Inferior parietal cortex (tissue), 1 donor: ENCODE measurements around the gene PYCARD.
"Not testable (repeated sequence)": the region's sequence is repeated elsewhere in the genome, so short reads cannot be mapped to it uniquely, and the experiment has no call there.

ENCODE experiments used
- DNase-seq: peaks from one replicate; pipeline ENCODE4 v3.0.0-alpha.2; 2016; ENCODE audit errors: extremely low spot score

PYCARD gene

DNA sequence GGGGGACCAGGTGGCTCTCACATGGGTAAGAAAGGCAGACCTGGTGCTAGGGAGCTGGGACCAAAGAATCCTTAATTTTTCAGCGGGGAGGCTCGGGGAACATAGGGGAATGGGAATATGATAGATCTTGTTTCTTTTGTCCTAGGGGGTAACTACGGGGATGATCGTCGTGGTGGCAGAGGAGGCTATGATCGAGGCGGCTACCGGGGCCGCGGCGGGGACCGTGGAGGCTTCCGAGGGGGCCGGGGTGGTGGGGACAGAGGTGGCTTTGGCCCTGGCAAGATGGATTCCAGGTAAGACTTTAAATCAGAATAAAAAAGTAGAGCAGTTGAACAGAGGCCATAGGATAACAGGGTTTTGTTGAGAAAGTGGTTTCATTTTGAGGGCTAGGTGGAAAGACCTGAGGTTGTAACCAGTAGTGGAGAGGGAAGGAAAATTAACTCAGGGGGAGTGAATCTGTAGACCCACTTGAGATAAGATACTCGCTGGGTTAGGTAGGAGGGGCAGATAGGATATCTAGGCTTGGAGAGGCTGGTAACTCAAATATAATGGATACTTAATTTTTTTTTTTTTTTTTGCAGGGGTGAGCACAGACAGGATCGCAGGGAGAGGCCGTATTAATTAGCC is 11.6 kb downstream of the PYCARD start:
- no peak for DNase-seq

DNA sequence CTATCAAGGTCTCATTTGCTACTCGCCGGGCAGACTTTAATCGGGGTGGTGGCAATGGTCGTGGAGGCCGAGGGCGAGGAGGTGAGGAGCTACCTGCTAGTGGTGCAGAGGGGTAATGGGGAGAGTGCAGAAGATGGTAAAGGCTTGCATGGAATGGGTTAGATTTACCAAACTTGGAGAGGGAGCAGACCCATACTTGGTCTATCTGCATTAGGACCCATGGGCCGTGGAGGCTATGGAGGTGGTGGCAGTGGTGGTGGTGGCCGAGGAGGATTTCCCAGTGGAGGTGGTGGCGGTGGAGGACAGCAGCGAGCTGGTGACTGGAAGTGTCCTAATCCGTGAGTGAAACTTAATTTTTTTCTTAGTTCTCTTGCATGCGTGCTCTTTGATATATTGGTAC is 12.5 kb downstream of the PYCARD start:
- DNase-seq = no peak

DNA sequence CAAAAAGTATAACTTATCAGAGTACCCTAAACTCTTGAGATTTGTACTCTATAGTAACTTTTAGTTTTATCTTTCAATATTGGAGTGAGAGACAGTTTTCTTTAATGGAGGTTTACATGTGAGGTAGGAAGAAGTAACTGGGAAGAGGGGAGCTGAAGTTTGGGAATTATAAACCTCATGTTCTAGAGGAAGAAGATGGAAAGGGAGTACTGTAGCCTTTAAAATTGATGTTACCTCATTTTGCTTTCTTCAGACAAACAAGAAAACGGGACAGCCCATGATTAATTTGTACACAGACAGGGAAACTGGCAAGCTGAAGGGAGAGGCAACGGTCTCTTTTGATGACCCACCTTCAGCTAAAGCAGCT is 13.2 kb downstream of the PYCARD start:
- DNase-seq = no peak

DNA sequence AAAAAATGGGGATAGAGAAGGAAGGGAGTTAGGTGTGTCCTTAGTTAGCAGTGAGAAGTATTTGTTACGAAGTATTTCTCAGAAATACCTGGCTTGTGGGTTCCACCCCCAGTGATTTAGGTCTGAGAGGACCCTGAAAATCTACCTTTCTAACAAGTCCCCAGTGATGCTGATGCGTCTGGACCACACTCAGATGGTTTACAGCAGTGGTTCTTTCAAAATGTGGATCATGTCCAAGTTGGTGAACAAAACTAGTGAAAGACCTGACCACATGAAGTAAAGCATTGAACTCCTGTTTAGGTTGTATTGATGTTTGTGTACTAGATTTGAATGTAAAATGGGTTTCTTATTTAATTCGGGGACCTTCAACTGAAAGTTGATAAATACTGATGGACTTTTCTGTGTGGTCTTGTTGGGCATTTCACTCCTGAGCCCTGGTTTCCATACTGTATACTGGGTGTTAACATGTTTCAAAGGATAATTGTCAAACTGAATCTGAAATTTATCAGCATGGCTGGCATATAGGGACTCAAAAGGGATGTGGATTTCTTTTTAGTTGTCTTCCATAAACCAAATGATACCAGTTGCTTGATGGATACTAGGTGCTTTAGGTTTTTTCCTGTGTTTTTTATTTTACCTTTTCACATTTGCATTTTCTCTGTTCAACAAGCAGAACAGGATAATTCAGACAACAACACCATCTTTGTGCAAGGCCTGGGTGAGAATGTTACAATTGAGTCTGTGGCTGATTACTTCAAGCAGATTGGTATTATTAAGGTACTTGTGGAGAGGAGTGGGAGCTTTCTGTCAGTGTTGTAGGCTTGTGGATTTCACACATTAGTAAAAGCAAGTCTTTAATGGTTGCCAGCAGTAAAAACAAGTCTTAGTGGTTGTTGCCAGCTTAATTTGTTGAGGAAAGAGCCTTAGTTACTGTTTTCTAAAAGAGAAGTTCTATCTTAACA is 13.8 kb downstream of the PYCARD start:
- no peak for DNase-seq

DNA sequence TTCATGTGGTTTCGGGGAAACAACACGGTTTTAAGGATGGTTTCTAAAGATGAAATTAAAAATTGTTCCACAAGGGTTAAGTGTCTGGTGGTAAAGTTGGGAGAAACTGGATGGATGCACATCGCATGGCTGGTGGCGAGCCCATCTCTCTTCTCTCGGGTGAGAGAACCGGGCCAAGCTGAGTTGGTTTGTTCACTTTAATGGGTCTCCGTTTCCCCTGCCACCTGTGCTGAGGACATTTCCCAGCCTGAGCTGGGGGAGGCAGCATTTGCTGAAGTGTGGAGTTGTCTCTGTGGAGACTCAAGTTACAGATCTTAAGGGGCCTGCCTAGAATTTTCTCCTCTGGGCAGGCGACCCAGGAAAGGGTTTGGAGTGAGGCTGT is 14.8 kb downstream of the PYCARD start:
- DNase-seq = no peak

DNA sequence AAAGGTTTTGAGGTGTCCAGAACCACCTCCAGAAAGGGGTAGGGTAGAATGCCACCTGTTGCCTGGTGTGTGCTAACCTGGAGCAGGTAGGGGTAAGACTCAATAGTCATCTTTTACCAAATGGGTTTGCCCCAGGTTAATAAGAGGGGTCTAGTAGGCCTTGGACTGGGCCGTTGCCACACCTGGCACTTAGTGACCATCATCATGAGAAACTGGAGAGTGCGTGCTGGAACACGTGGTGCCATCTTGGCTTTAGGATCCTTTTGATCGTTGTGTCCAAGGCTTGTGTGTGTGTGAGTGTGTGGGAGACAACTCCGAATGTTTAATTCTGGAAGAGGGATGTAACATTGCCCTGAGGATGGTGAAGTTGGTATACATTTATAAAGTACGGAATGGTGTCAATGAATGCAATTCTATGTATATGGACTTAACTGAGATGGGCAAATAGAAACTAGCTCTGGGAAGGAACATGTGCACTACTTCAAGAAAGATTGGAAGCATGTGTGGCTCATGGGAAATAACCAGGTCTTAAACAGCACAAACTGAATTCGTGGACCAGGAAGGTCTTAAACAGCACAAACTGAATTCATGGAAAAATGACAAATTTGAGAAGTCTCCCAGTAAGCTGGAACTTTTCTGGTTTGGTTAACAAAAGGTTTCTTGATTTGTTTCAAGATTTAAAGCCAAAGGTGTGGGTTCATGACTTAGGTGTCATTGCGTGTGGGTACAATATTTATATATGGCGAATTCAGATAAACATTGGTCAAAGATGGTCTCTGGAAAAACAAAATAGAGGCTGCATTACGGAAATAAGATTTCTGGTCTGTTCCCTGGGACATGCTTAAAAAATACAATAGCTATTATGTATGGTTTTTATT is 15.4 kb downstream of the PYCARD start:
- no peak for DNase-seq

DNA sequence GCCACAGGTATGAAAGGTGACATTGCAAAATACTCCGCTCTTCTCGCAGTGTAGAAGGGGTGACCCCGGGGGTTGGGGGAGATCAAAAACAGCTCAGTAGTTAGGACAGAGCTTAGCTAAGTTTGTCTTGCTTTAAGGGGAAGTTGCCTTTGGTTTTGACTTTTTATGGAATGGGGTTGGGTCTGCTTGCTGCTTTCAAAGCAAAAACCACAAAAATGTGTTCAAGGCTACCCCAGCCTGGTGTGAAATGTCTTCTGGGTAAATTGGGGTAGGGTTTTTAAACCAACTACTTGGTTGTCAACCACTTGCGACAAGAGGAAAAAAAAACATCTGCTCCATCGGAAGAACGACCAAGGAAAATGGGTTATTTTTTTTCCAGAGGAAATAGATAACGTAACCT is 16.4 kb downstream of the PYCARD start:
- DNase-seq = no peak

DNA sequence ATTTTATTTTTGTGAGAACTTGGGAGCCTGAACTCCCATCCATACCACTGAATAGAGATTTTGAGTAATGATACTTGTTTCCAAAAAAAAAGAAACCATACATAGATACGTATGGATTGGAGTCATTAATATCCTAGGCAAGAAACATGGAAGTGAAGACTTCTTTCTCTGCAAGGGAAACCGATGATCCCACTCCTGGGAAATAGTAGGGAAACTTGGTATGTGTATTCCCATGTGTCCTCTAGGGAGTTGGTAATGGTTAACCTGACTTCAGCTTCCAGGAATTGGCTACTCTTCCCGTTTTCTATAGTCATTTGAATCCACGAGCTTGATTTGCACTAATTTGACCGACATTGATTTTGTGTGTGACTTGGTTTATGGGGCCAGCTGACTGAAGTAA is 17.2 kb downstream of the PYCARD start:
- DNase-seq = no peak

DNA sequence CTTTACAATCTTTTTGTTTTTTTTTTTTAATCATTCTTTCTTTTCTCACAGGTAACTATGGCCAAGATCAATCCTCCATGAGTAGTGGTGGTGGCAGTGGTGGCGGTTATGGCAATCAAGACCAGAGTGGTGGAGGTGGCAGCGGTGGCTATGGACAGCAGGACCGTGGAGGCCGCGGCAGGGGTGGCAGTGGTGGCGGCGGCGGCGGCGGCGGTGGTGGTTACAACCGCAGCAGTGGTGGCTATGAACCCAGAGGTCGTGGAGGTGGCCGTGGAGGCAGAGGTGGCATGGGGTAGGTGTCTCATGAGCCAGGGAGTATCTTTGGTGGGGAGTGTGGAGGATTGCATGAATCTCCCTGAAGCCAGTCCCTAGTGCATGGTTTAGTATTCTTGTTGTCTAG is 17.7 kb downstream of the PYCARD start:
- DNase-seq = no peak

DNA sequence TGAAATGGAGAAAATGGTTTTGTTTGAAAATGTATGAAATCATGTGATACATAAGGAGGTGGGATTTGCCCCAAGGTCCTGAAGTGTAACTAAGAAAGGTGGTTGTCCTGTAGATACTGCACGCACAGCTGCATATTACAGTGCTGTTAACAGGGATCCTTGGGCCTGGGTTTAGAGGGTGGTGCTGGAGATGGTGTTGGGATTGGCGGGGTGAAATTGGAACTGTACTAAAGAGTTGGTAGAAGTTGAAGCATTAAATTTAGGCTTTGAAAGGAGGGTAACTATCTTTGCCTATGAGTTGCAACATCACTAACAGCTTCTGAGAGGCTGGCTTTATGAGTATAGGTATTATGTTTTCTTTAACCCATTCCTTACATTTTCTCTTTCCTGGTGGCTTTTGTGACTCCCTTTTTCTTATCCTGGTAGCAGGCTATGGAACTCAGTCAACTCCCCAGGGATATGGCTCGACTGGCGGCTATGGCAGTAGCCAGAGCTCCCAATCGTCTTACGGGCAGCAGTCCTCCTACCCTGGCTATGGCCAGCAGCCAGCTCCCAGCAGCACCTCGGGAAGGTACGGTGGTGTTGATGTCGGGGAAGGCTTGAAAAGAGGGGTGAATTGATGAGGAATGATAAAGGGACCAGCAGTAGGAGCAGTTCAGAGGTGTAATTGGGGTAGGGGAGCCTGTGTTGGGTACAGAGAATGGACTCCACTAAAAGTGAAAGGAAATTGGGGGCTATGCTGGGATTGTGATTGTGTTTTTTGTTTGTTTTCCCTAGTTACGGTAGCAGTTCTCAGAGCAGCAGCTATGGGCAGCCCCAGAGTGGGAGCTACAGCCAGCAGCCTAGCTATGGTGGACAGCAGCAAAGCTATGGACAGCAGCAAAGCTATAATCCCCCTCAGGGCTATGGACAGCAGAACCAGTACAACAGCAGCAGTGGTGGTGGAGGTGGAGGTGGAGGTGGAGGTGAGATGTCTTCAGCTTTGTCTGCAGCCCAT is 18.8 kb downstream of the PYCARD start:
- DNase-seq = no peak

DNA sequence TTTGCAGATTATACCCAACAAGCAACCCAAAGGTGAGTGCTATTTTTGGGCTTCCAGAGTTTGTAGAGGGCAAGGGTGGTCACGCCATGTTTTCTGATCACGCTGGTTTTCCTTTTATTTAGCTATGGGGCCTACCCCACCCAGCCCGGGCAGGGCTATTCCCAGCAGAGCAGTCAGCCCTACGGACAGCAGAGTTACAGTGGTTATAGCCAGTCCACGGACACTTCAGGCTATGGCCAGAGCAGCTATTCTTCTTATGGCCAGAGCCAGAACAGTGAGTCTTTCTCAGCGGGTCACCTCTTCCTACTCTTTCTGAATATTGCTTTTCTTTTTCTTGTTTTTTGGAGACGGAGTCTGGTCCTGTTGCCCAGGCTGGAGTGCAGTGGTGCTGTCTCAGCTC is 20.2 kb downstream of the PYCARD start:
- no peak for DNase-seq

DNA sequence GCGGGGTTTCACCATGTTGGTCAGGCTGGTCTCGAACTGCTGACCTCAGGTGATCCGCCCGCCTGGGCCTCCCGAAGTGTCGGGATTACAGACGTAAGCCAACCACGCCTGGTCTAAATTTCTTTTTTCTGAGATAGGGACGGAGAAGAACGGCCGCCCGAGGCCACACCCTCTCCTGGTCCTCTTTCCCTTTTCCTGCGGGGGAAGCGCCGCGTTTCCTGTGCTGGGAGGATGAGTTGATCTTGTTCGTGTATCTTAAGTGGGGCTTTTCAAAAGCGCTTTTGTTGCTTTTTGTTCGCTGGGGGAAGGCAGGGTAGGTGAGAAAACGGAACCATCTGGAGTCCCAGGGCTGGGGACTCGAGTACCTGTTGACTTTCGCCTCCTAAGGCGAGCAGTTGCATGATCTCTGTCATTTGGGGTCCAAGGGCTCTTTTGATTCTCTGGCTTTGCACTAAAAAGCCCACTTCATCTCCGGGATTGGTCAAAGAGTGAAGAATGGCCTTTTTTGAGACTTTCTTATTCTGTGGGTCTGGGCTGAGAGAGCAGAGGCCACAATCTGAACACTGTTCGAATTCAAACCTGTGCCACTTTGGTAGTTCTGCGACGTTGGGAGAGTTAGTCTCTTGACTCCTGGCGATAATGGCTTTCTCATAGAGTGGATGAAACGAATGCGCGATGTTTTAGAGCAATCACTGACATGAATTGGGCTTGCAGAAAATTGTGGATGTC is 21.3 kb downstream of the PYCARD start:
- no peak for DNase-seq

DNA sequence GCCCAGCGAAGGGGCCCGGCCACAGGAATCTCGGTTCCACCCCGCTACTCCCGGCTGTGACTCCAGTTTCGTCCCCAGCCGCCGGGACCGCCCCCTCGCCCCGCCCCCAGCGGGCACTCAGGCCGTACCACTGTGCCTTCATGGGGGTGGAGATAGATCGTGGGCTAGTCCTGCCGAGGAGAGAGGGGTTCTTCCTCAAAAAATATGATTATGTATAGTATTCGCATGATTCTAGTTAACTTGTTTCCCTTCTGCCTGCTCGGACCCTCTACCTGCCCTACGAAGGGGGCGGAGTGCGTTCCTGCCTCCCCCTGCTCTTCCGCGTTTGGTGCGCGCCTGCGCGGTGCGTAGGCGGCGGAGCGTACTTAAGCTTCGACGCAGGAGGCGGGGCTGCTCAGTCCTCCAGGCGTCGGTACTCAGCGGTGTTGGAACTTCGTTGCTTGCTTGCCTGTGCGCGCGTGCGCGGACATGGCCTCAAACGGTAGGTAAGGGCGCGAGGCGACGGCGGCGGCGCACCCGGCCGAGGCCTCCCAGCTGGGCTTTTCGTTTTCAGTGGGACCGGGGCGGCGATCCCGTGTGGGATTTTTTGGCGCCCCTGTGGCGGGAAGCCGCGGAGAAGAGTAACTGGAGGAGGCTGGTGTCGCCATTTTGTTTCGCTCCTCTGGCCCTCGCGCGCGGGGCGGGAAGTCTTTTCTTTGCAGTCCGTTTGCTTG is 22.7 kb downstream of the PYCARD start, which contains the start of gene FUS:
Gene FUS, plus strand, starts transcription at position 393 of the 713 bp plus-strand sequence. Its CDS starts 76 bp downstream, at position 469.
- DNase-seq = peak; percentile 92

DNA sequence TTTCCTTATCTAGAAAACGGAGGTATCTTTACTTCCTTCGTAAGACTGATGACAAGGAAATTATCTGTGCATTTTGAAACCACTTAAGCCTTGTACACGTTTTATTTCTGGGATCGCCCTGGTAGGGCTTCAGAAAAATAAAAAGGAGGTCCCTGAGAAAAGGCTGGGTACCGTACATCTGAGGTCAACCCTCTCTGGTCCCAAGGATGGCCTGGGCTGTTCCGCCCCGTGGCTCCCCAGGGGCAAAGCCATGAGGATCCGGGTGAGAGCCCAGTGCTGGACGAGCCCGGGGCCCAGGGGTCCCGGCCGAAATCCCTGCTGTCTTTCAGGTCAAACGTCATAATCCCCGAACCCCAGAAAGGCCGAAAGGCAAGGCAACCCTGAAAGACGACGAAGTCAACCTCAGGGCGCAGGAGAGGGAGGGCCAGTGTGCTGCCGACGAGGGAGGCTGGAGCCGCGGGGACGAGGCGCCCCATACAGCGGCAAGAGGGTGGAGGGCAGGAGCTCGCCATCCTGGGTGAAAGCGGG is 23.3 kb downstream of the PYCARD start:
- DNase-seq = no peak

DNA sequence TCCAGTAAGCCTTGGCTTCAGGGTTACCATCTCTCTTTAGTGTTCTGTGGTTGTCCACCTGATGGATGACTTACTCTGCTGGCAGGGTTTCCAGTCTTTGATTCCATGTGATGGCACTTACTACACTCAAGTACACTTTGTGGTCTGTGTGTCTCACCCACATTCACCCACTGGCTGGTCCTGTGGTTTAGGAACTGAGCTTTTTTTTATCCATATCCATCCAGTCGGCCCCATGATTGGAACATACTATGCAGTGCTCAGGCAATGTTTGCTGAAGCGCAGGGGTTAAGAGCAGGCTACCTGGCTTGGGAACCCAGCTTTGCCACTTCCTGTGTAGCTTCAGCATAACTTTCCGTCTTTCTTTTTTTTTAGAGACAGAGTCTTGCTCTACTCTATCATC is 25.4 kb downstream of the PYCARD start:
- no peak for DNase-seq

DNA sequence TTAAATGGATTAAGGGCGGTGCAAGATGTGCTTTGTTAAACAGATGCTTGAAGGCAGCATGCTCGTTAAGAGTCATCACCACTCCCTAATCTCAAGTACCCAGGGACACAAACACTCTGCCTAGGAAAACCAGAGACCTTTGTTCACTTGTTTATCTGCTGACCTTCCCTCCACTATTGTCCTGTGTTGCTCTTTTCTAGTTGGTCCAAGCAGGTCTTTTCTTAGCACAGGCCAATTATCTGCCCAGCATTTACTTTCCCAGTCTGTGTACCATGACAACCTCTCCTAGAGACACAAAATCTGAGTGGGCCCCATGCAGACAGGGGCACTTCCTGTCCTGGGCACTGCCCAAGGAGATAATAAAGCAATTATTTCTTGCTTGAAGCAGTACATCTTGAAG is 32.5 kb downstream of the PYCARD start:
- DNase-seq = not testable (repeated sequence)

DNA sequence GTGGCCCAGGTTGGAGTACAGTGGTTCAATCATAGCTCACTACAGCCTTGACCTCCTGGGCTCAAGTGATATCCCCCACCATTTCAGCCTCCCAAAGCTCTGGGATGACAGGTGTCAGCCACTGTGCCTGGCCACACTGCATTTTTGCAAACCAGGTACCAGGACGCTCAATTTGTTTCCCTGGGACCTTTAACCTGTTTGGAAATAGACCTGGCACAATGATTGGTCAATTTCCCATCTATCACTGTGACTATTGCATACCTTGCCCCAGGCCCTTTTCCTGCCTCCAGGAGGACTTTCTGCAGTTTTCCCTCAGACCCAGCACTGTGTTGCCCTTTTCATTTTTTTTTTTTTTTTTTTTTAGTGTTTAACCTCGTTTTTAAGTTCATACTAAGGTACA is 33.7 kb downstream of the PYCARD start:
- DNase-seq = no peak

DNA sequence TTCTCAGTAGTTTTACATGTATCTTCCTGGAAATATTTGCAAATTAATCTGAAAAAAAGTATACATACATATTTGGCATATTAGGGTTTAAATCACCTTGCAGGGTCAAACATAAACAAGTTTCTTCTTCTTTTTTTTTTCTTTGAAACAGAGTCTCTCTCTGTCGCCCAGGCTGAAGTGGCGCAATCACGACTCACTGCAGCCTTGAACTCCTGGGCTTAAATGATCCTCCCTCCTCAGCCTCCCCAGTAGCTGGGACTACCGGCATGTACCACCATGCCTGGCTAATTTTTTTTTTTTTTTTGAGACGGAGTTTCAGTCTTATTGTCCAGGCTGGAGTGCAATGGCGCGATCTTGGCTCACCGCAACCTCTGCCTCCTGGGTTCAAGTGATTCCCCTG is 35.2 kb downstream of the PYCARD start:
- no peak for DNase-seq

DNA sequence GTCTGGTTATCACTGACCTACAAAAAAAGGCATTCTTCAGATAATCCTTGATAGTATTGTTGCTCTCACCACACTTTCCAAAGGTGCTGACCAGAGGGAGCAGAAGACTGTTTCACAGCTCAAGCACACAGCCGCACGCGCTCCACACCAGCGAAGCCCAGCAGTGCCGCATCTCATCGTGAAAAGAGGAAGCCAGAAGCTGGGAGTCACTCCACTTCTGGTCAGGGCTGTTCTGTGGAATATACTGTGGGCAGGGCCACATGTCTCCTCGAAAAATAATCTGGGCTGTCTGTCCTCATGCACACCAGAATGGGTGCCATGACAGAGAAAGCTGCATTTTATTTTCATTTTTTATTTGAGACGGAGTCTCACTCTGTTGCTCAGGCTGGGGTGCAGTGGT is 45.4 kb downstream of the PYCARD start:
- peak; percentile 7 for DNase-seq
